ENCODE results near the gene TBC1D22A.

Gene TBC1D22A

GRCh38 chr22:47153854-47154525 is 391.5 kb downstream of the TBC1D22A start:
- in situ Hi-C loops (cut with HindIII; ENCODE audit: low sequenced_read_pairs): loop anchor here (5.0 kb wide), 3 partner anchors 47 to 107 kb away; no protein-coding TSS in a partner anchor

- in situ Hi-C loops (cut with HindIII; ENCODE audit: low sequenced_read_pairs): loop anchor here (5.0 kb wide), 3 partner anchors 47 to 107 kb away; no protein-coding TSS in a partner anchor
These were observed 392.2 kb downstream of the TBC1D22A start for GRCh38 chr22:47154621-47155081.

GRCh38 chr22:47155131-47155885 is 392.9 kb downstream of the TBC1D22A start:
- in situ Hi-C loops (cut with HindIII; ENCODE audit: low sequenced_read_pairs): no loop called here

GRCh38 chr22:47155912-47156311 is 393.5 kb downstream of the TBC1D22A start:
- in situ Hi-C loops (cut with HindIII; ENCODE audit: low sequenced_read_pairs): no loop called here

GRCh38 chr22:47156352-47157092 is 394.1 kb downstream of the TBC1D22A start:
- in situ Hi-C loops (cut with HindIII; ENCODE audit: low sequenced_read_pairs): no loop called here

GRCh38 chr22:47157093-47157420 is 394.6 kb downstream of the TBC1D22A start:
- in situ Hi-C loops (cut with HindIII; ENCODE audit: low sequenced_read_pairs): no loop called here

- in situ Hi-C loops (cut with HindIII; ENCODE audit: low sequenced_read_pairs): no loop called here
These were observed 395.2 kb downstream of the TBC1D22A start for GRCh38 chr22:47157486-47158270.

GRCh38 chr22:47158457-47158856 is 396.0 kb downstream of the TBC1D22A start:
- in situ Hi-C loops (cut with HindIII; ENCODE audit: low sequenced_read_pairs): no loop called here

GRCh38 chr22:47159592-47159991 is 397.1 kb downstream of the TBC1D22A start:
- in situ Hi-C loops (cut with HindIII; ENCODE audit: low sequenced_read_pairs): no loop called here

- in situ Hi-C loops (cut with HindIII; ENCODE audit: low sequenced_read_pairs): no loop called here
These were observed 397.7 kb downstream of the TBC1D22A start for GRCh38 chr22:47160141-47160541.

- in situ Hi-C loops (cut with HindIII; ENCODE audit: low sequenced_read_pairs): no loop called here
These were observed 398.5 kb downstream of the TBC1D22A start for GRCh38 chr22:47160781-47161520.

- in situ Hi-C loops (cut with HindIII; ENCODE audit: low sequenced_read_pairs): no loop called here
These were observed 399.2 kb downstream of the TBC1D22A start for GRCh38 chr22:47161631-47162030.

- in situ Hi-C loops (cut with HindIII; ENCODE audit: low sequenced_read_pairs): no loop called here
These were observed 400.4 kb downstream of the TBC1D22A start for GRCh38 chr22:47162865-47163264.

GRCh38 chr22:47163481-47163855 is 401.0 kb downstream of the TBC1D22A start:
- in situ Hi-C loops (cut with HindIII; ENCODE audit: low sequenced_read_pairs): no loop called here

- in situ Hi-C loops (cut with HindIII; ENCODE audit: low sequenced_read_pairs): no loop called here
These were observed 401.5 kb downstream of the TBC1D22A start for GRCh38 chr22:47163856-47164513.

GRCh38 chr22:47164514-47165337 is 402.3 kb downstream of the TBC1D22A start:
- in situ Hi-C loops (cut with HindIII; ENCODE audit: low sequenced_read_pairs): no loop called here

GRCh38 chr22:47165338-47166032 is 403.0 kb downstream of the TBC1D22A start:
- in situ Hi-C loops (cut with HindIII; ENCODE audit: low sequenced_read_pairs): no loop called here

- in situ Hi-C loops (cut with HindIII; ENCODE audit: low sequenced_read_pairs): no loop called here
These were observed 403.6 kb downstream of the TBC1D22A start for GRCh38 chr22:47166033-47166404.
